ENCODE data around the gene IMP3. TPM values are rescaled to one million over a fixed set of nuclear protein-coding genes. Genes with fewer than 3 reads are reported as not detected.

Gene IMP3
- total RNA-seq, 4 donors from 2014 or later: 139 to 273 (median 180) TPM

GRCh38 chr15:75655931-75656330, 15.9 kb upstream of the IMP3 start:
- WGBS: 56% methylated on average over 4 of the region's 4 CpGs
- DNase-seq (ENCODE audit: low spot score in 2 of 2): no peak
- no peak for TF ChIP-seq EP300 (IDR thresholded peaks at IDR 0.05)
- TF ChIP-seq POLR2AphosphoS5 (IDR thresholded peaks at IDR 0.05): no peak
- no peak for TF ChIP-seq CTCF (IDR thresholded peaks at IDR 0.05)
- TF ChIP-seq POLR2A (IDR thresholded peaks at IDR 0.05): no peak
- H3K9me3 ChIP-seq: no peaks in the 10 kb centered on the region
- no peaks in the 10 kb centered on the region for H3K27me3 ChIP-seq
- peaks cover 26% of the 10 kb centered on the region for H3K36me3 ChIP-seq
- H3K4me3 ChIP-seq: no peak overlapping the region
- peaks cover 95% of the 10 kb centered on the region for H3K4me1 ChIP-seq
- no peak overlapping the region for H3K27ac ChIP-seq

GRCh38 chr15:75654201-75654907, 14.3 kb upstream of the IMP3 start:
- H3K4me1 ChIP-seq: peaks cover 95% of the 10 kb centered on the region
- no peaks in the 10 kb centered on the region for H3K9me3 ChIP-seq
- no peaks in the 10 kb centered on the region for H3K27me3 ChIP-seq
- H3K36me3 ChIP-seq: peaks cover 22% of the 10 kb centered on the region
- peak in 1 of 2 donors; percentile 58 for DNase-seq (ENCODE audit: low spot score in 2 of 2)
- WGBS: 58% methylated on average over 3 of the region's 4 CpGs
- no peak overlapping the region for H3K4me3 ChIP-seq
- H3K27ac ChIP-seq: no peak overlapping the region
- TF ChIP-seq EP300 (IDR thresholded peaks at IDR 0.05) (no peak), POLR2A (IDR thresholded peaks at IDR 0.05) (no peak)

- WGBS: 68% methylated on average over 15 of the region's 16 CpGs
- no peaks in the 10 kb centered on the region for H3K27me3 ChIP-seq
- peak overlapping the region; percentile 87 for H3K4me3 ChIP-seq
- no peaks in the 10 kb centered on the region for H3K9me3 ChIP-seq
- H3K4me1 ChIP-seq: peaks cover 95% of the 10 kb centered on the region
- peaks cover 16% of the 10 kb centered on the region for H3K36me3 ChIP-seq
- DNase-seq (ENCODE audit: low spot score in 2 of 2): no peak
- H3K27ac ChIP-seq: no peak overlapping the region
- no peak for TF ChIP-seq POLR2A (IDR thresholded peaks at IDR 0.05)
- no peak for TF ChIP-seq POLR2AphosphoS5 (IDR thresholded peaks at IDR 0.05)
- no peak for TF ChIP-seq CTCF (IDR thresholded peaks at IDR 0.05)
- no peak for TF ChIP-seq EP300 (IDR thresholded peaks at IDR 0.05)
Observed at GRCh38 chr15:75653347-75653913, 13.4 kb upstream of the IMP3 start.

GRCh38 chr15:75651810-75652543, 12.0 kb upstream of the IMP3 start:
- H3K9me3 ChIP-seq: no peaks in the 10 kb centered on the region
- peak overlapping the region; percentile 49 for H3K27ac ChIP-seq
- H3K4me3 ChIP-seq: peak overlapping the region; percentile 87
- H3K4me1 ChIP-seq: peaks cover 85% of the 10 kb centered on the region
- no peak for TF ChIP-seq POLR2A (IDR thresholded peaks at IDR 0.05)
- H3K36me3 ChIP-seq: peaks cover 2% of the 10 kb centered on the region
- 58% methylated on average over 2 of the region's 2 CpGs for WGBS
- DNase-seq (ENCODE audit: low spot score in 2 of 2): no peak
- H3K27me3 ChIP-seq: no peaks in the 10 kb centered on the region

GRCh38 chr15:75650908-75651809, 11.1 kb upstream of the IMP3 start:
- DNase-seq (ENCODE audit: low spot score in 2 of 2): no peak
- no peaks in the 10 kb centered on the region for H3K27me3 ChIP-seq
- TF ChIP-seq POLR2AphosphoS5 (IDR thresholded peaks at IDR 0.05): no peak
- TF ChIP-seq EP300 (IDR thresholded peaks at IDR 0.05): no peak
- no peak for TF ChIP-seq CTCF (IDR thresholded peaks at IDR 0.05)
- no peak for TF ChIP-seq POLR2A (IDR thresholded peaks at IDR 0.05)
- peak overlapping the region; percentile 49 for H3K27ac ChIP-seq
- H3K36me3 ChIP-seq: no peaks in the 10 kb centered on the region
- WGBS: 26% methylated on average over 9 of the region's 9 CpGs
- peak overlapping the region; percentile 87 for H3K4me3 ChIP-seq
- H3K9me3 ChIP-seq: no peaks in the 10 kb centered on the region
- peaks cover 88% of the 10 kb centered on the region for H3K4me1 ChIP-seq
